Activated CD8-positive, alpha-beta memory T cell treated with anti-CD3 and anti-CD28 coated beads, Interleukin-2, amount 50 U/mL, for 4 hours (primary cell): ENCODE results near the gene FIBCD1.

ENCODE experiments used
- DNase-seq: peaks from one replicate; pipeline ENCODE4 v3.0.0-alpha.2; 2020

The FIBCD1 gene

DNA sequence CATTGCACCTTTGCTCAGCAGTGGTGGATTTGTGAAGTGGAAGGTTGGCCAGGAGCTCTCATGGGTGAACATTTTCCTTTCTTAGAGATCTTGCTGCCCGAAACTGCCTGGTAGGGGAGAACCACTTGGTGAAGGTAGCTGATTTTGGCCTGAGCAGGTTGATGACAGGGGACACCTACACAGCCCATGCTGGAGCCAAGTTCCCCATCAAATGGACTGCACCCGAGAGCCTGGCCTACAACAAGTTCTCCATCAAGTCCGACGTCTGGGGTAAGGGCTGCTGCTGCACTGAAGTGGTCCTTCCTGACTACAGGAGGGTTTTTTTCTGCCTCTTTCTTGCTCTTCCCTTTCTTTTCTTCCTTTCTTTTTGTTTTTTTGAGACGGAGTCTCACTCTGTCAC, 64.3 kb downstream of the FIBCD1 start:
- DNase-seq: no peak

DNA sequence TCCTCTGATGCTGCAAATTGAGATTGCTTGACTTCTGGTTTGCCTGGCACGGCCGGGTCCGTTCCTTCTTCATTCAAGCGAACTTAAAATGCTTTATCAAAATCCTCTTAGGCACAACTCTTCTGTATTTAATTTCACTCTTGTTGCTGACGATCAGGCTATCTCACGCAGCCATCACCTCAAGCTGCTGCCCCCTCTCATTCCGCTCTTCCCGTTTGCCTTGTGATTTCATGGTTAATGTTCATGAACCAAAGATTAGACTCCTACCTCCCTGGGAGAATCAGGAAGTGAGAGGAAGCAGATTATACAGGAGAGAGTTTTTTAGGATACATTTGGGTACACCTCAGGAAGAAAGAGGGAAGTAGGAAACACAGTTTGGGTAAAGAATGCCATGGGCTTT, 65.1 kb downstream of the FIBCD1 start:
- DNase-seq: no peak

DNA sequence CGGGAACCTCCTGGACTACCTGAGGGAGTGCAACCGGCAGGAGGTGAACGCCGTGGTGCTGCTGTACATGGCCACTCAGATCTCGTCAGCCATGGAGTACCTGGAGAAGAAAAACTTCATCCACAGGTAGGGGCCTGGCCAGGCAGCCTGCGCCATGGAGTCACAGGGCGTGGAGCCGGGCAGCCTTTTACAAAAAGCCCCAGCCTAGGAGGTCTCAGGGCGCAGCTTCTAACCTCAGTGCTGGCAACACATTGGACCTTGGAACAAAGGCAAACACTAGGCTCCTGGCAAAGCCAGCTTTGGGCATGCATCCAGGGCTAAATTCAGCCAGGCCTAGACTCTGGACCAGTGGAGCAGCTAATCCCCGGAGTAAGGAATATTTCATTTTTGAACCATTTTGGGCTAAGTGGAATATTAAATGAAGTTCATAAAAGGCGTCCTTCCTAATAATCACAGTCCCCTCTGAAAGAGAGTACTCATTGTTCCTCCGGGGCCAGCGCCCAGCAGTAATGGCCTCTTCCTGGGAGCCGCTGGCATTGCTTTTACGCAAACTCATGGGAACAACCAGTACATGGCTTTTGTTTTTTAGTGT, 66.0 kb downstream of the FIBCD1 start:
- no peak for DNase-seq

DNA sequence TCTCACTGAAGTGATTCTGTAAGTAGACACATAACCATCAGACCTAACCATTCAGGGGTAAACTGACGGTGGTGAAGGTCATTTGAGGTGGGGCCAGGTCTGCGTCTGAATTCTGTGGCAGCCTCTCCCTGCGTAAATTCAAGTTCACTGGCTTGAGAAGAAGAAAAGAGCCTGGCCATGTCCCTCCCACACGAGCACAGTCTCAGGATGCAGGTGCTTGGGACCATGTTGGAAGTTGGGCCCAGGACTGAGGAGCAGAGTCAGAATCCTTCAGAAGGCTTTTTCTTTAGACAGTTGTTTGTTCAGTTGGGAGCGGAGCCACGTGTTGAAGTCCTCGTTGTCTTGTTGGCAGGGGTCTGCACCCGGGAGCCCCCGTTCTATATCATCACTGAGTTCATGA, 66.5 kb downstream of the FIBCD1 start:
- no peak for DNase-seq

DNA sequence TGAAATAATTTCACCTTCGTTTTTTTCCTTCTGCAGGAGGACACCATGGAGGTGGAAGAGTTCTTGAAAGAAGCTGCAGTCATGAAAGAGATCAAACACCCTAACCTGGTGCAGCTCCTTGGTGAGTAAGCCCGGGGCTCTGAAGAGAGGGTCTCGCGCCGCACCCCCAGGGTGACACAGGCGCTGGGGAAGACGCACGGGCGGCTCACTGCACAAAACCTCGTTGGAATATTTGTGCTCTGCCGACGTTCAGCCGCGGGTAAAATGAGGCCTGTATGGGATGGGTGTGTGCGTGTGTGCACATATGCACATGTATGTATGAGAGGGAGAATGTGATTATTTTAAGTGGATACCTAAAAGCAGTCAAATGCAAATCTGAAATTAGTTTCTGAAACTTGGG, 67.0 kb downstream of the FIBCD1 start:
- no peak for DNase-seq

DNA sequence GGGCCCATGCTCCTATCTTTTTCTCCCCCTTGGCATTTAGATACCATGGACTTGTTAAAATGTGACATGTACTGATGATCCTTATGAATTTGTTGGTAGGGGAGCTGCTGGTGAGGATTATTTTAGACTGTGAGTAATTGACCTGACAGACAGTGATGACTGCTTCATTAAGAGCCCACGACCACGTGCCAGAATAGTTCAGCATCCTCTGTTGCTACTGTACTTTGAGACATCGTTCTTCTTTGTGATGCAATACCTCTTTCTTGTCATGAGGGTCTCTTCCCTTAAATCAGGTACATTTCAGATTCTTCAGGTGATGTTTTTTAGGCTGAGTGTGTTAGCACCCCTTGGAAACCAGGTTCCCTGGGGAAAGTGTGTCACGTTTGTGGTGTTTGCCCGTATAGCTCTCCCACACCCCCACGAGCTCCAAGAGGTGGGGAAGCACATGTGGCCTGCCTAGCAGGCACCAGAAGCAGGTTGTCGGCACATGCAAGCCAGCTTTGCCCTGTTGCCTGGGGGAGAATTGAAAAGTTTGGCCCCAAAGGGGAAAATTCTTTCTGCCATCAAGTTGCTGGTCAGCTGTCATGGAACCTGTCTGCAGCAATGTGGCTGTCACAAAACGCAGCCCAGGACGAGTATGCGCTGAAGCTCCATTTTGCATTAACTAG, 67.5 kb downstream of the FIBCD1 start:
- no peak for DNase-seq

DNA sequence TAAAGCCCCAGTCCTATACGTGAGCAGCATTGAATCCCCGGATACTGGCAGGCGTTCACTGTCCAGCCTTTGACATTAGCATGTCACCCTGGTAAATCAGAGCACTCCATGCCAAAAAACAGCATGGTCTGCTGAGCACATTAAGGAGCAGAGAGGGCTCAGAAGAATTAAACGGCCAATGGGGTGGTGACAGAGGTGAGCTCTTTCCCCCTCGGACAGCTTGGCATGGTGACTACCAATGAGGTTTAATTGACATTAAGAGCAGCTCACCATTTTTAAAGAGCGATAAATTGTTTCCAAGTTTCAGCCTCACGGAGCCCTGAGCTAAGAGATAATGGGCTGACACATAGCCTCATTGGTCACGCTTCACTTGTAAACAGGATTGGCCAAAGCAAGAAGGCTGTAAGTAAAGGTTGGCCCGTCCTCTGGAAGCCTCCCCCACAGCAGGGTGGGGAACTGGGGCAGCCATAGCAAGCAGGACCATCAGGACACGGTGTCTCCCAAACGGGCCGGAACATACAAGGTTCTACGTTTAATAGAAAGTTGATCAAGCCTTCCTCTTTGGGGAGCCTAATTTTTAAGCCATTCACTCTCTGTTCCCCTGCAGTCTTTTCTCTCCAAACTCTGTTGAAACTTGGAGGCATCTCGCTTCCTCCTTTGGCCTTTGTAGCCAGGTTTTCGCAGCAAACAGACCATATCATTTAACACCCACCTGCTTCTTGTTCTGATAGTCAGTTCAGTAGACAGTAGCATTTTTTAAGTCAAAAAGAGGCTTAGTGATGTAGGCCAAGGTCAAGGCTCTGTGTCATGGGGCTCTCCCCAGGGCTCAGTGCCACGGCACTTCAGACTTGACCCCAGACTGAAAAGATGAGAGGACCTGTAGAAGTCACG, 68.3 kb downstream of the FIBCD1 start:
- no peak for DNase-seq

DNA sequence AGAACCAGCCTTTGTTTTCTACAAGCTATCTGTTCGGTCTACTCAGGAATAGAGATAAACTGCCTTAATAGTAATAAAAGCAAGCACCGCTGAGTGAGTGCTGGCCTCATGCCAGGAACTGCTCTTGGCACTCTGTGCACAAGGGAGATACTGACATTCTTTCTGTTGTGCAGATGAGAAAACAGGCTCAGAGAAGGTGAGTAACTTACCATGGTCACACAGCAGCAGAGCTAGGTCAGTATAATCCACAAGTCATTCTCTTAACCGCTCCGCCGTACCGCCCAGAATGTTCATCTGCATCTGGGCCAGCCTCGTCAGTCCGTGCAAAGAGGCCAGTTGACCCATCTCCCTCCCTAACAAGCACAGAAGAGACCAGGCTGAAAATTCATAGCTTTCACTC, 69.8 kb downstream of the FIBCD1 start:
- DNase-seq: no peak

DNA sequence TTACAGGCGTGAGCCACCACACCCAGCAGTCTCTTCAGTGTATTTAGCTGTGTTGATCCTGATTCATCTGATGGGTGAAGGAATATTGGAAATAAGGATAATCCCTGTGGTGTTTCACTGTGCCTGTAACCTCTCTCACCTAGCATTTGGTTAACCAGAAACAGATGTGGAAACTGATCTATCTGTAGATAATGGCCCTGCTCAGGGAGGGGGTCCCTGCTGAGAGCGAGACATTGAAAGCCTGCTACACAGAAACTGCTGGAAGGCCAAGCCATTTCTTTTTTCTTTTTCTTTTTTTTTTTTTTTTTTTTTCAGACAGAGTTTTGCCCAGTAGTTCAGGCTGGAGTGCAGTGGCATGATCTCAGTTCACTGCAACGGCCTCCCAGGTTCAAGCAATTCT, 70.8 kb downstream of the FIBCD1 start:
- DNase-seq: no peak

DNA sequence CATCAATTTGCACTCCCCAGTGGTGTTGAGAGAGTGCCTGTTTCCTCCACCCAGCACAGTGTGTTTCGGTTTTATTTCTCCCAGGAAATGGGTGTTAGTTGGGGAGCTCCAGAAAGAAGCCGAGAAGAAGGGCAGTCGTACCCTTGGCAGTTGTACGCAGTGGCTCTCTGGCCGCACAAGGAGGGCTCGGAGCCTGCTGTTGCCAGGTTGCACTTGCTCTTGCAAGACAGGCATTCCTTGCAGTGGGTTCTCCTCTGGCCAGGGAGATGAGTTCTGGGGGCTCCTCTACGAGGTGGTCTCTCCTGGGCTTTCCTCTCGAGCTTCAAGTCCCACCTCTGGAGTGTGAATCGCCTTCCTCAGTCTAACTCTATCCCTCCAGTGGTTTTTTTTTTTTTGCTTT, 71.5 kb downstream of the FIBCD1 start:
- DNase-seq: no peak

DNA sequence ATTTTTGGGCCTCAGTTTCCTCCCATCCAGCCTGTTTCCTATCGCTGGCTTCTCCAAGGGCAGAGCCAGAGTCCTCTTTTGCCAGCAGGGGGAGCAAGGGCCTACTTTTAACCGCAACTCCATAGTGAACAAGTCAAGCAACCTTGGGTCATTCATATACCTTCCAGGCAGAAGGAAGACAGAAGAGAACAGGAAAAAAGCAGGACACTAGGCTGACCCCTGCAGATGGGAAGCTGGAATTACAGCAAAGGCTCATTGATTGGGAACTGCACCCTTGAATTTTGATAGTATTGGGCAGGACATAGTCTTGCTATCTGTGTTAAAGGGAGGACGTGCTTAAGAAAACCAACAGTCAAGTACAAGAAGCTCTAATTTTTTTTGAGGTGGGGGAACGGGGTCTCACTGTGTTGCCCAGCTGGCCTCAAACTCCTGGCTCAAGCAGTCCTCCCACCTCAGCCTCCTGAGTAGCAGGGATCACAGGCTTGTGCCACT, 72.5 kb downstream of the FIBCD1 start:
- peak; percentile 48 for DNase-seq

DNA sequence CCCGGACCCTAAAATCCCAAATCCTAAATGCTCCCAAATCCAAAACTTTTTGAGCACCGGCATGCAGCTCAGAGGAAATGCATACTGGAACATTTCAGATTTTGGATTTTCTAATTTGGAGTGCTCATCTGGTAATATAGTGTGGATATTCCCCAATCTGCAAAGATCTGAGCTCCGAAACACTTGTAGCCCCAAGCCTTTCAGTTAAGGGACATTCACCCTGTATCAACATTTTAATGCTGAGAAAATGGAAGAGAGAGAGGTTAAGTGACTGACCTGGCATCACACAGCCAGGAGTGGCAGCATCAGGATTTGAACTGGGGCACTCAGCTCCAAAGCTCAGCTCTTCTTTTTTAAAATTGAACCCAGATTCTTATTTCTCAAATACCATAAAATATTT, 73.1 kb downstream of the FIBCD1 start:
- DNase-seq: no peak

DNA sequence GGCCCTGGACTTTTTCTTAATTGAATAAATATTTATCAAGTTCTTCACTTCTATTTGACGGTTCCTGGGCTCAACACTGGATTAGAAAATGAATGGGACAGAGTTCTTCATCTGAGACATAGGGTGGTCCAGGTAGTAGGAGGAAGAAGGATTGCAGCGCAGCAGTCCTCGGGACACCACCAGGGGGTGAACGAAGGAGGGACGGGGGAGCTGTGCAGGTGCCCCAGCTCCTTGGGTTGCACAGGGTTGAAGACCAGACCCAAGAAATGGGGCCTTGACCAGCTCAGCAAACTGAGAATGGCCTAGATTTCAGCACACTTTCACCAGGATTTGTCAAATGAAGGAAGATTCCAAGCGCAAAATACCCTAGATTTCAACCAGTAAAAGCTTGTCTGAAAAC, 74.5 kb downstream of the FIBCD1 start:
- DNase-seq: no peak

DNA sequence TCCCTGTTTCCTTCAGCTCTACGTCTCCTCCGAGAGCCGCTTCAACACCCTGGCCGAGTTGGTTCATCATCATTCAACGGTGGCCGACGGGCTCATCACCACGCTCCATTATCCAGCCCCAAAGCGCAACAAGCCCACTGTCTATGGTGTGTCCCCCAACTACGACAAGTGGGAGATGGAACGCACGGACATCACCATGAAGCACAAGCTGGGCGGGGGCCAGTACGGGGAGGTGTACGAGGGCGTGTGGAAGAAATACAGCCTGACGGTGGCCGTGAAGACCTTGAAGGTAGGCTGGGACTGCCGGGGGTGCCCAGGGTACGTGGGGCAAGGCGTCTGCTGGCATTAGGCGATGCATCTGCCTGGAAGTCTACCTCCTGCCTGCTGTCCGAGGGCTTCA, 76.3 kb downstream of the FIBCD1 start:
- no peak for DNase-seq

DNA sequence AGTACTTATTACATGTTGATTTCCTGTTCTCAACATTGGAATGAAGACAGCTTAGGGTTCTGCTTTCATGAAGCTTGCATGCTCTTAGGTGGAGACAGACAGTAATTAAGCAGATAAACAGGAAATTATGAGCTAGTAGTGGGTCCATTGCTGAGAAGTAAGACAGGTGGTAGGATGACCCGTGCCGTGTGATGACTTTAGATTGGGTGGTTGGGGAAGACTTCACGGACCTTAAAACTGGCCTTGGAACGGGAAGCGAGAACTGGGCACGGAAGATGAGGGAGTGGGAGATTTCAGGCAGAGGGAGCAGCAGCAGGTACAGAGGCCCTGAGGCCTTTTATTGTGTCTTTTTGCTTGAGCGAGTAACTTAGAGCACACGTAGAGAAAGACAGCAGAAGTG, 76.8 kb downstream of the FIBCD1 start:
- DNase-seq: no peak

DNA sequence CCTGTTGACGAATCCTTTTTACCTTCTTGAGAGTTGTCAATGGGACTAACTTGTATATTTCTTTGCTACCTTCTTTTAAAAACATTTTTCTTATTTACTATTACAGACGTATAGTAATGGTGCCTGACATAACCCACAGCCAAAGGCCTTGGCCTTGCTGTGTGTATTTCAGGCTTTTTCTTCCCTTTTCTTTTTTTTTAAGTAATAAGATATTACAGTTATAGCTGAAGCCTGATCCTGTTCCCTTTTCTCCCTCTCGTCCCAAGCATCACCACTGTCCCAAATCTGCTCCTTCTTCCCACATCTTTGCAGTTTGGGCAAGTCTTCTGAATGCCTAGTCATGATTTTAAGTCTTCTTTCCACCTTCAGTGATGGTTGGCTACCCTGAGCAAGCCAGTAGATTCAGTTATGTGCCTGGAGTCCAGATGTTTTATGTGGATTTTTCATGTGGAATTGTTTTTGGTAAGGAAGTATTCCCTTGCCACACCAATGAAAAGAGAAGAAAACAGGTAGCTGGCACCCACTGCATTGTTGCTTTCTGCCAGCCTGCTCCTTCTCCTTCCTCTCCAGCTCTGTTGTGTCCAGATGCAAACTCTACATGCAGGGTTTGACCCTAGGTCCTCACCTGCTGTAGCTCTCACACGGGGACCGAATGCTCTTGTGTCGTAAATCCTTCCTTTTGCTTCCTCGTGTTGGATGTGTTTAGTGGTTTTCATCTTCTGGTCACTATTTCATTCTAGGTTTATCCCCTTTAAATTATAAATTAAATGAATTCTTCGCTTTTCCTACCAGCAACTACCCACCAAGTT, 77.5 kb downstream of the FIBCD1 start:
- DNase-seq: no peak

DNA sequence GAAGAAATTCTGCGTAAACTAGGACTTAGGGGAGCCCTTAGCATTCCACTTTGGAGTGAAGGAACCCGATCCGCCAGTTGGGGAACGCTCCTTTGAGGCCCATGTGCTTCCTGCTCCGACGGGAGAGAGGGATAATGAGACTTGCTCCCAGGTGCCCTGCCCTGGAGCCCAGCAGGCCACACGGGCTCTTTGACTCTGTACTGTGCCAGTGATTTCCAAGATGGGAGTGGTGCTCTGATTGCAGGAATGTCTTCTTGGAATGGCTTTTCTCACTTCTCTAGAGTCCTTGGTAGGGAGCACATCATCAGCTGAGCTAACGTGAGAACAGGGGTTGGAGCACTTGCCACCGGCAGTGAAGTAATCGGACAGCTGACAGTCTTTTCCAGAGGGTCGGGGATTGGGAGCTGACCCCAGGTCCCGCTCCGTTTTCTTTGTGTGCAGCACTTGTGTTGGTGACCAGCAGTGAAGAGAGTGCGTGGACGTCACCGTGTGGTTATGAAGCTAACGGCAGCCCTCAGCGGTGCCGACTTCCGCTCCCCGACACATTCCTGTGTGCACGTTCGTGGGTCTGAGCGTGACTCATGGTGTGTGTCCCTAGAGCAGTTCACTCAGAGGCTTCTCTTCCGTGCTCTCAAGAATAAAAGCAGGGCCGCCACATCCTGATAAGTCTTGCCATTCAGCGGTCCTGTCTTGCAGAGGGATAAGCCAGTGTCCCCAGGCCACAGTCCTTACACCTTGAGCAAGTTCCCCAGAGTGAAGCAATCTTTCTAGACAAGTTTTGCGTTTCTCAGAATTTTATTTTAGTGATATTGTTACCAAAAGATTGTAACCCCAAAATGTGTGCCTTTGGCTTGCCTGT, 78.4 kb downstream of the FIBCD1 start:
- no peak for DNase-seq

DNA sequence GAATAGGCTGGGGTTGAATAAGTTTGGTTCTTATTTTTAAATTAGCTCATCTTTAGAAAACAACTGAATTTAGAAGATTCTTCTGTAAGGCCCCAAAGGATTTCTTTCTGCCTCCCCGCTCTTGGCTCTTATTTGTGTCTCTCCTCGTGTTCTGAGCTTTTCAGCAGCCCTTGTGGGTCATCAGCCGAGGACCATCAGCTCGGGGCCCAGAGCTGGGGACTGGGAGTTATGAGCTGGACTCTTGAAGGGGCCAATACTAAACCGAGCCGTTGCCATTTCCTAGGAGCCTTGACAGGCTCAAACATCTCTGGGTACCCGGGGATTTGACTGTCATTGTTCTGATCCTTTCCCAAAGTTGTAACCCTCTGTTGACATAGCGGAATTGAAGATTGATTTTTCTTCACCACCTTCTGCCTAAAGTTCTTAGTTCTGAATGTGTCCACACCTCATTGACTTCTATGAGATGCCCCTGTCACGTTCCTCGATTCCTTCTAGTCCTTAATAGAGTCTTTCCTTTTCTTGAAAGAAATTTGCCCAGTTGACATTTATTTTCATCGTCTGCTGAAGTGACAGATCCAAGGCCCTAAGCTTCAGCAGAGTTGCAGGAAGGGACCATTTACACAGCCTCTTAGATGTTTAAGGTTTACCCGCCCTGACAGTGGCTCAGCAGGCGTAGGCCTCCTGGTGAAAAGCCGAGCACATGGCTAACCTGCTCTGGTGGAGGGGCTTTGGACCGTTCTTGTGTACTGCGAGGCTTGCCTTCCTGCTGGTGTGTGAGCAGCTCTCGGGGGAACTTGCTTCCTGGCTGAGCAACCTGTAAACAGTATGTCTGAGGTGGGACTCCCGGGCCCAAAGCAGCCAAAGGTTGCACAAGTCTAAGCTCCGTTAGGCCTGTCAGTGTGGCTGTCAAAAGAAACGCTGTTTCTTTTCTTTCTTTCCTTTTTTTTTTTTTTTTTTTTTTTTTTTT, 80.0 kb downstream of the FIBCD1 start:
- DNase-seq: no peak

DNA sequence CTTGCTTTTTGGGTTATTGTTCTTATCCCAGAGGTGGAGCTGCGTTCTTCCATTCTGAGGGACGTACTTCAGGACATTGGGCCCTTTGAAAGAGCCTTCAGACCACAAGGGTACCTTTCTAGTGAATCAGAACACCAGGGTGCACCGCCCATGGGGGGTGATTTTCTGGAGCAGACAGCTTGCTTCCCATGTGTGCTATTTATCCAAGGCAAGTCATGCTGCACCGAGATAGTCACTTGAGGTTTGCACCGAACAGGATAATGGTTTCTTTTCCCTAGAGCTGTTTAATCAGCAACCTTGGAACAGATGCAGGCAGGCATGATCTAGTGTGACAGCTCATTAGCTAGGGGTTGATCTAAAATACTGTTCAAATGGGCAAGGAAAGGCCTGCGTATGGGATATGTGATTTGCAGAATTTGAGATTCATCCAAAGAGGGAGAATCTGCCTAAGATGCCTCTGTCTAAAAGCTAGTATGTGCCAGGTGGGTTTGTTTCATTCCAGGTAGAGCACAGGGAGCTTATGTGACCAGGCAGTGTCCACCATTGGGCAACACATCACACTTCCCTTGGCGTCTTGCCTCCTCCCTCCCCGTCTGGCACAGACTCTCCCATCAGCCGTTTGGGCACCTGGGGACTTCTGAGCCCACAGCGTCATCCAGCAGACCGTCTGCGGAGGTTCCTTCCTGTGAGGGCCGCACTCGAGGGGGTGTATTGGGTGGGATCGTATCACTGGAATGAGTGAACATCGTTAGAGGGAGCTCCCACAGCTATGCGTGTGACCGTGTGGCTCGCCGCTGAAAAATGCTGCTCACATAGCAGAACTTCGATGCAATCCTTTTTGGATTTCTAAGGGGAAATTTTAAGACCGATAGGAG, 80.9 kb downstream of the FIBCD1 start:
- DNase-seq: no peak

DNA sequence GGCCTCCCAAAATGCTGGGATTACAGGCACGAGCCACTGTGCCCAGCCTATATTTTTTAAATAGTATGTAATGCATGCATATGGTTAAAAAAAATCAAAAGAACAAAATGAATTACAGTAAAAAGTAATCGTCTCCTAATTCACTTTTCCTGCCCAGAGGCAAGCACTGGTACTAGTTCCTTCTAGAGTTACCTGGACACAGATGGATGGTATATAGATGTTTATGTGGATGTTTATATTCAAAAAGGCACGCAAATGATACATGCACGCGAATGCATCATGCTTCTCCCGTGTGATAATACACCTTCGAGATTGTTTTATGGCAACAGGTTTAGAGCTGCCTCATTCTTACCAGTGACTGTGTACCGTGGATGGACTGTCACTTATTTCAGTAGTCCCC, 82.6 kb downstream of the FIBCD1 start:
- DNase-seq: no peak
